ENCODE data around the gene GMCL1. TPM values are rescaled to one million over a fixed set of nuclear protein-coding genes. Genes with fewer than 3 reads are reported as not detected.

GMCL1 gene
- total RNA-seq, 2 experiments from 2014 or later = 29.7 to 29.8 TPM

DNA sequence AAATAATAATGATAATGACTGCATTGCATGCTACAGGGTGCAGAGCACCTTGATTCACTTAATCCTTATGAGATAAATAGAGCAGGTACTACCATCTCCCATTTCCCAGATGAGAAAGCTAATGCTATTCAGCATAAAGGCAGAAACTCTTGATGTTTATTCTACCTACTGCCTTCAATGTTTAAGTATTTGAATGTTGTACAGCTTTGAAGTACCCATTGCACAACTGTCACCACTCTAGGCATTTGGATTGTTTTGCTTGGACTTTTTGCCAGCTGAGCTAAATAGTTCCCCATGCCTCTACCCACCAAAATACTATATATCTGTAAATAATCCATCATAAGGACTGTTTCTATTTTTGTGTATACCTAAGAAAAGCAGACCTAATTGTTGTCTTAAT is 77.8 kb downstream of the GMCL1 start:
- peak overlapping the region; percentile 17 for H3K27ac Mint-ChIP-seq

GRCh38 chr2:69911985-69912563 is 82.6 kb downstream of the GMCL1 start:
- peaks cover 21% of the 10 kb centered on the region for H3K4me1 Mint-ChIP-seq (ENCODE audit: low read depth)
- DNase-seq = peak in 3 of 14 experiments; percentile 78 to 82 (median 81)
- peak overlapping the region; percentile 69 for H3K4me3 Mint-ChIP-seq
- CTCF ChIA-PET = interaction anchor here (0.6 to 5.0 kb wide), 12 partner anchors 9 to 392 kb away, joined by 3 to 55 read pairs (median 3); partner anchors contain the start of genes C2orf42 and FAM136A
- Histone ChIP-seq H3K27me3 (ENCODE audit: control insufficient read depth in 1 of 2, insufficient read depth in 2 of 2, low read length in 2 of 2) (no peaks in the 10 kb centered on the region), H3K36me3 (ENCODE audit: insufficient read depth, low read length) (peaks cover 38% of the 10 kb centered on the region), H3K4me3 (ENCODE audit: low read length) (no peak overlapping the region), H3K9me3 (ENCODE audit: control insufficient read depth in 1 of 2, insufficient read depth in 1 of 2, low read length in 2 of 2) (no peaks in the 10 kb centered on the region), H3K4me1 (ENCODE audit: insufficient read depth, low read length) (peaks cover 15% of the 10 kb centered on the region), H3K27ac (ENCODE audit: low read depth in 1 of 2, low read length in 2 of 2) (no peak overlapping the region)
- POLR2A ChIA-PET = interaction anchor here (0.6 to 5.9 kb wide), 11 partner anchors 19 to 392 kb away, joined by 3 to 219 read pairs (median 3); partner anchors contain the start of genes C2orf42, PCBP1, PCYOX1 and SNRNP27
- no peaks in the 10 kb centered on the region for H3K9me3 Mint-ChIP-seq
- no peaks in the 10 kb centered on the region for H3K27me3 Mint-ChIP-seq
- ATAC-seq (ENCODE audit: poor library complexity) = no peak
- intact Hi-C loops (cut with DNase I, micrococcal nuclease) = loop anchor here (1.0 to 5.0 kb wide), 8 partner anchors 160 to 735 kb away; partner anchors contain the start of genes FAM136A (in 1 of the 2), PCYOX1 (in 1 of the 2) and TIA1 (in 1 of the 2)
- peak overlapping the region; percentile 85 for H3K27ac Mint-ChIP-seq
- peaks cover 56% of the 10 kb centered on the region for H3K36me3 Mint-ChIP-seq (ENCODE audit: low read depth)
- TF ChIP-seq, protein P1, sequence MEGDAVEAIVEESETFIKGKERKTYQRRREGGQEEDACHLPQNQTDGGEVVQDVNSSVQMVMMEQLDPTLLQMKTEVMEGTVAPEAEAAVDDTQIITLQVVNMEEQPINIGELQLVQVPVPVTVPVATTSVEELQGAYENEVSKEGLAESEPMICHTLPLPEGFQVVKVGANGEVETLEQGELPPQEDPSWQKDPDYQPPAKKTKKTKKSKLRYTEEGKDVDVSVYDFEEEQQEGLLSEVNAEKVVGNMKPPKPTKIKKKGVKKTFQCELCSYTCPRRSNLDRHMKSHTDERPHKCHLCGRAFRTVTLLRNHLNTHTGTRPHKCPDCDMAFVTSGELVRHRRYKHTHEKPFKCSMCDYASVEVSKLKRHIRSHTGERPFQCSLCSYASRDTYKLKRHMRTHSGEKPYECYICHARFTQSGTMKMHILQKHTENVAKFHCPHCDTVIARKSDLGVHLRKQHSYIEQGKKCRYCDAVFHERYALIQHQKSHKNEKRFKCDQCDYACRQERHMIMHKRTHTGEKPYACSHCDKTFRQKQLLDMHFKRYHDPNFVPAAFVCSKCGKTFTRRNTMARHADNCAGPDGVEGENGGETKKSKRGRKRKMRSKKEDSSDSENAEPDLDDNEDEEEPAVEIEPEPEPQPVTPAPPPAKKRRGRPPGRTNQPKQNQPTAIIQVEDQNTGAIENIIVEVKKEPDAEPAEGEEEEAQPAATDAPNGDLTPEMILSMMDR (IDR thresholded peaks at IDR 0.05) = peak; percentile 85

More for the DNA sequence above, 77.8 kb downstream of the GMCL1 start:
- H3K9me3 ChIP-seq (ENCODE audit: control insufficient read depth in 1 of 2, insufficient read depth in 1 of 2, low read length in 2 of 2) = no peaks in the 10 kb centered on the region
- ATAC-seq (ENCODE audit: poor library complexity) (no peak), DNase-seq (no peak)
- TF ChIP-seq, protein P1 (IDR thresholded peaks at IDR 0.05) = no peak
- ChIA-PET POLR2A (interaction anchor here (0.5 kb wide), 1 partner anchor 178 kb away, joined by 3 read pairs; no protein-coding TSS in a partner anchor), CTCF (no interaction called here)
- no peak overlapping the region for H3K4me3 Mint-ChIP-seq
- H3K36me3 Mint-ChIP-seq (ENCODE audit: low read depth) = peaks cover 80% of the 10 kb centered on the region
- peaks cover 33% of the 10 kb centered on the region for H3K4me1 Mint-ChIP-seq (ENCODE audit: low read depth)
- intact Hi-C loops (cut with DNase I, micrococcal nuclease) = no loop called here
- peaks cover 63% of the 10 kb centered on the region for H3K36me3 ChIP-seq (ENCODE audit: insufficient read depth, low read length)
- no peak overlapping the region for H3K27ac ChIP-seq (ENCODE audit: low read depth in 1 of 2, low read length in 2 of 2)
- no peaks in the 10 kb centered on the region for H3K27me3 ChIP-seq (ENCODE audit: control insufficient read depth in 1 of 2, insufficient read depth in 2 of 2, low read length in 2 of 2)
- no peak overlapping the region for H3K4me3 ChIP-seq (ENCODE audit: low read length)
- no peaks in the 10 kb centered on the region for H3K9me3 Mint-ChIP-seq
- H3K4me1 ChIP-seq (ENCODE audit: insufficient read depth, low read length) = peaks cover 8% of the 10 kb centered on the region
- no peaks in the 10 kb centered on the region for H3K27me3 Mint-ChIP-seq

GRCh38 chr2:69914164-69914949 is 84.9 kb downstream of the GMCL1 start:
- peak overlapping the region; percentile 75 for H3K27ac Mint-ChIP-seq
- DNase-seq = peak in 8 of 14 experiments; percentile 6 to 100 (median 59)
- Histone ChIP-seq H3K4me1 (ENCODE audit: insufficient read depth, low read length) (peaks cover 15% of the 10 kb centered on the region), H3K9me3 (ENCODE audit: control insufficient read depth in 1 of 2, insufficient read depth in 1 of 2, low read length in 2 of 2) (no peaks in the 10 kb centered on the region), H3K36me3 (ENCODE audit: insufficient read depth, low read length) (peaks cover 21% of the 10 kb centered on the region), H3K27ac (ENCODE audit: low read depth in 1 of 2, low read length in 2 of 2) (peak overlapping the region; percentile 94), H3K4me3 (ENCODE audit: low read length) (peak overlapping the region; percentile 86), H3K27me3 (ENCODE audit: control insufficient read depth in 1 of 2, insufficient read depth in 2 of 2, low read length in 2 of 2) (no peaks in the 10 kb centered on the region)
- H3K27me3 Mint-ChIP-seq = no peaks in the 10 kb centered on the region
- intact Hi-C loops (cut with DNase I, micrococcal nuclease) = loop anchor here (1.0 to 5.0 kb wide), 10 partner anchors 22 to 733 kb away; partner anchors contain the start of genes PCBP1 (in 1 of the 2), PCYOX1 (in 1 of the 2) and SNRNP27 (in 1 of the 2)
- ATAC-seq (ENCODE audit: poor library complexity) = peak; percentile 92
- H3K36me3 Mint-ChIP-seq (ENCODE audit: low read depth) = peaks cover 55% of the 10 kb centered on the region
- TF ChIP-seq, protein P1 (IDR thresholded peaks at IDR 0.05) = no peak
- POLR2A ChIA-PET = interaction anchor here (0.5 to 5.9 kb wide), 55 partner anchors 9 to 1154 kb away, joined by 3 to 219 read pairs (median 5); partner anchors contain the start of genes AAK1, C2orf42, FAM136A and NAGK
- peak overlapping the region; percentile 89 for H3K4me3 Mint-ChIP-seq
- H3K9me3 Mint-ChIP-seq = no peaks in the 10 kb centered on the region
- CTCF ChIA-PET = interaction anchor here (0.6 to 5.0 kb wide), 12 partner anchors 13 to 388 kb away, joined by 3 to 55 read pairs (median 5); partner anchors contain the start of genes C2orf42 and FAM136A
- H3K4me1 Mint-ChIP-seq (ENCODE audit: low read depth) = peaks cover 33% of the 10 kb centered on the region

All from CD4-positive, alpha-beta T cell (primary cell).